Endodermal cell (in vitro differentiated cells): Measurements from ENCODE around the gene ELL2. TPM values are rescaled to one million over a fixed set of nuclear protein-coding genes. Genes with fewer than 3 reads are reported as not detected.

ENCODE experiments used
- DNase-seq: peaks from one replicate; pipeline ENCODE4 v3.0.0-alpha.2; 2017
- H3K27ac ChIP-seq: 2 replicates; pipeline ENCODE4 v1.5.1; 2013; ENCODE audit warnings: mild to moderate bottlenecking, low read depth, low read length, moderate library complexity
- H3K27me3 ChIP-seq: 2 replicates; pipeline ENCODE4 v1.6.1; 2013; ENCODE audit warnings: mild to moderate bottlenecking, low read length, moderate library complexity; ENCODE audit not compliant: insufficient read depth, control insufficient read depth, poor library complexity, severe bottlenecking
- H3K36me3 ChIP-seq: 2 replicates; pipeline ENCODE4 v1.7.0; 2013; ENCODE audit warnings: mild to moderate bottlenecking, low read length, moderate library complexity; ENCODE audit not compliant: control insufficient read depth, insufficient read depth
- H3K4me1 ChIP-seq: one replicate; pipeline ENCODE4 v1.7.0; 2013; ENCODE audit warnings: low read length; ENCODE audit not compliant: control insufficient read depth, insufficient read depth
- H3K4me3 ChIP-seq: 2 replicates; pipeline ENCODE4 v1.5.1; 2013; ENCODE audit warnings: mild to moderate bottlenecking, low read length, moderate library complexity
- H3K9ac ChIP-seq: 2 replicates; pipeline ENCODE4 v1.6.1; 2013; ENCODE audit warnings: mild to moderate bottlenecking, low read length, moderate library complexity; ENCODE audit not compliant: poor library complexity, severe bottlenecking; ENCODE audit errors: extremely low read depth
- H3K9me3 ChIP-seq: 2 replicates; pipeline ENCODE4 v1.6.1; 2013; ENCODE audit warnings: mild to moderate bottlenecking, low read length, moderate library complexity; ENCODE audit not compliant: control insufficient read depth
- H3K27ac Mint-ChIP-seq: 2 replicates; pipeline ENCODE4 v1.8.0; 2020; ENCODE audit warnings: mixed read lengths
- H3K27me3 Mint-ChIP-seq: 2 replicates; pipeline ENCODE4 v1.8.0; 2021; ENCODE audit warnings: mild to moderate bottlenecking, mixed read lengths; ENCODE audit not compliant: insufficient read depth
- H3K36me3 Mint-ChIP-seq: 2 replicates; pipeline ENCODE4 v1.8.0; 2020; ENCODE audit warnings: low read depth, mixed read lengths
- H3K4me1 Mint-ChIP-seq: 2 replicates; pipeline ENCODE4 v1.8.0; 2020; ENCODE audit warnings: mixed read lengths
- H3K4me3 Mint-ChIP-seq: 2 replicates; pipeline ENCODE4 v1.8.0; 2020; ENCODE audit warnings: mild to moderate bottlenecking, moderate library complexity, mixed read lengths
- H3K9me3 Mint-ChIP-seq: 2 replicates; pipeline ENCODE4 v1.8.0; 2020; ENCODE audit warnings: mild to moderate bottlenecking, mixed read lengths
- CTCF ChIP-seq: fragments of 200-600 bp; sonication (generic); conservative IDR thresholded peaks from 2 replicates; pipeline ENCODE4 v1.5.0; 2021; ENCODE audit warnings: antibody characterized with exemption, mild to moderate bottlenecking
- WGBS, 2 experiments: methylation state at CpG; one replicate each; pipeline versions ENCODE4 v1.1.5 to v1.1.7; 2013; ENCODE audit warnings: missing lambda C conversion rate in 2 of 2, mixed read lengths in 1 of 2; ENCODE audit not compliant: insufficient coverage in 1 of 2, insufficient read length in 1 of 2; 5-methylcytosine and 5-hydroxymethylcytosine counted together
- total RNA-seq, 2 donors: library from RNA; stranded (reverse); fragmentation: NEBNext Ultra II Directional in 1 of 2; extraction: Animal tissue kit (Norgen Biotek cat#: 25700) in 1 of 2; gene quantifications; 2 replicates in 1 of 2; 3 replicates in 1 of 2; pipeline ENCODE4 v1.2.1, GENCODE V29; 2021

ELL2 gene
- total RNA-seq, 2 donors from 2014 or later = 28.6 to 44.1 TPM

GRCh38 chr5:95957561-95958203, 4.0 kb downstream of the ELL2 start:
- peaks cover 3% of the 10 kb centered on the region for H3K4me1 ChIP-seq
- TF ChIP-seq CTCF = no peak

GRCh38 chr5:95956900-95957293, 4.8 kb downstream of the ELL2 start:
- H3K4me1 Mint-ChIP-seq = peaks cover 42% of the 10 kb centered on the region
- Histone ChIP-seq H3K36me3 (peaks cover 48% of the 10 kb centered on the region), H3K27ac (no peak overlapping the region), H3K9ac (no peak overlapping the region), H3K4me3 (peak overlapping the region; percentile 96), H3K27me3 (no peaks in the 10 kb centered on the region), H3K4me1 (peaks cover 3% of the 10 kb centered on the region), H3K9me3 (peaks cover 19% of the 10 kb centered on the region)
- H3K27me3 Mint-ChIP-seq = peaks cover 4% of the 10 kb centered on the region
- H3K27ac Mint-ChIP-seq = no peak overlapping the region
- DNase-seq = no peak
- peaks cover 19% of the 10 kb centered on the region for H3K36me3 Mint-ChIP-seq
- H3K9me3 Mint-ChIP-seq = peaks cover 2% of the 10 kb centered on the region
- no peak for TF ChIP-seq CTCF
- no peak overlapping the region for H3K4me3 Mint-ChIP-seq

More at GRCh38 chr5:95957561-95958203, 4.0 kb downstream of the ELL2 start:
- H3K4me1 Mint-ChIP-seq = peaks cover 47% of the 10 kb centered on the region
- Histone ChIP-seq H3K27me3 (no peaks in the 10 kb centered on the region), H3K36me3 (peaks cover 41% of the 10 kb centered on the region), H3K9me3 (peaks cover 11% of the 10 kb centered on the region), H3K27ac (no peak overlapping the region), H3K9ac (no peak overlapping the region), H3K4me3 (peak overlapping the region; percentile 96)
- peaks cover 4% of the 10 kb centered on the region for H3K27me3 Mint-ChIP-seq
- H3K27ac Mint-ChIP-seq = no peak overlapping the region
- no peak for DNase-seq
- peaks cover 11% of the 10 kb centered on the region for H3K36me3 Mint-ChIP-seq
- H3K9me3 Mint-ChIP-seq = no peaks in the 10 kb centered on the region
- WGBS, 2 experiments = 91% methylated on average over 3 of the region's 3 CpGs; no CpG with 5 or more reads in 1 of the 2 experiments
- no peak overlapping the region for H3K4me3 Mint-ChIP-seq

- Histone ChIP-seq H3K9me3 (peaks cover 25% of the 10 kb centered on the region), H3K36me3 (peaks cover 54% of the 10 kb centered on the region), H3K4me3 (peak overlapping the region; percentile 96), H3K27ac (no peak overlapping the region), H3K27me3 (no peaks in the 10 kb centered on the region), H3K4me1 (peaks cover 3% of the 10 kb centered on the region), H3K9ac (no peak overlapping the region)
- Mint-ChIP-seq H3K4me3 (no peak overlapping the region), H3K4me1 (peaks cover 42% of the 10 kb centered on the region), H3K36me3 (peaks cover 26% of the 10 kb centered on the region), H3K27me3 (peaks cover 4% of the 10 kb centered on the region), H3K27ac (no peak overlapping the region), H3K9me3 (peaks cover 8% of the 10 kb centered on the region)
- DNase-seq = no peak
- WGBS, 2 experiments = 92 to 100% methylated on average over 1 to 2 of the region's 2 CpGs
- TF ChIP-seq CTCF = no peak
Measured at GRCh38 chr5:95956021-95956899, 5.4 kb downstream of the ELL2 start.
